HepG2 (cell line): ENCODE data around the gene CXADR. TPM values are rescaled to one million over a fixed set of nuclear protein-coding genes. Genes with fewer than 3 reads are reported as not detected.

Source experiments
- ATAC-seq: fragments of 200-7000 bp; cut with Tn5 transposase; 3 replicates; pipeline ENCODE4 v1.9.1; 2020; ENCODE audit warnings: mild to moderate bottlenecking, moderate library complexity
- BruUV-seq: library from RNA; stranded (reverse); fragments of 400-500 nt; replicated peaks from 2 replicates; lab custom pipeline; 2021; lab: Mats Ljungman, UMichigan
- CTCF ChIA-PET: fragments of 300-600 bp; formaldehyde crosslinking; extraction: SDS; loops from one replicate; lab custom pipeline; 2021; ENCODE audit warnings: low total read pairs, inconsistent platforms, low intra/inter-chr PET ratio; lab: Yijun Ruan, JAX
- POLR2A ChIA-PET: fragments of 350-600 bp; sonication (Branson Sonifier 250); formaldehyde crosslinking; loops from one replicate; lab custom pipeline; 2020; ENCODE audit warnings: antibody characterized with exemption, inconsistent platforms; lab: Yijun Ruan, JAX
- DNase-seq: peaks from one replicate; pipeline ENCODE4 v3.0.0-alpha.2; 2015; ENCODE audit warnings: low spot score
- FAIRE-seq: peaks from 3 replicates; lab custom pipeline; 2011; peaks lifted over from hg19 to GRCh38; lab: Jason Lieb, UNC
- H2AFZ ChIP-seq: one replicate; pipeline ENCODE4 v1.6.1; 2011; ENCODE audit warnings: low read length, inconsistent platforms
- H3K27ac ChIP-seq: fragments of 300-600 bp; 3 replicates; pipeline ENCODE4 v1.8.0; 2011; ENCODE audit warnings: mixed run types, mild to moderate bottlenecking, mixed read lengths, low read length, inconsistent platforms; ENCODE audit not compliant: insufficient read depth; ENCODE audit errors: extremely low read length
- H3K27me3 ChIP-seq, 2 experiments: fragments of 200-600 bp in 1 of 2; 2 replicates in 1 of 2; 3 replicates in 1 of 2; pipeline versions ENCODE4 v1.6.0 to v1.8.0; 2011; ENCODE audit warnings: low read length in 2 of 2, mild to moderate bottlenecking in 2 of 2, moderate library complexity in 2 of 2, inconsistent platforms in 1 of 2; ENCODE audit not compliant: insufficient read depth in 2 of 2, control insufficient read depth in 1 of 2
- H3K36me3 ChIP-seq, 2 experiments: fragments of 200-600 bp in 1 of 2; replicated peaks in 1 of 2; 2 replicates in 1 of 2; 3 replicates in 1 of 2; pipeline versions ENCODE4 v1.5.1 to v1.8.0; 2011; ENCODE audit warnings: low read length in 2 of 2, inconsistent platforms in 1 of 2; ENCODE audit not compliant: insufficient read depth in 2 of 2, control insufficient read depth in 1 of 2
- H3K4me1 ChIP-seq: 2 replicates; pipeline ENCODE4 v1.5.1; 2012; ENCODE audit warnings: low read length, inconsistent platforms; ENCODE audit not compliant: insufficient read depth
- H3K4me2 ChIP-seq: 2 replicates; pipeline ENCODE4 v1.6.0; 2011; ENCODE audit warnings: low read depth, low read length, inconsistent platforms
- H3K4me3 ChIP-seq, 3 experiments: fragments of 200-600 bp in 1 of 3; sonication (generic), shearing (Covaris generic) in 1 of 3; replicated peaks in 1 of 3; 2 replicates each; pipeline ENCODE4 v1.5.1; 2011 to 2016; ENCODE audit warnings: low read length in 3 of 3, inconsistent platforms in 2 of 3, low read depth in 2 of 3, mild to moderate bottlenecking in 2 of 3, control low read depth in 1 of 3, mixed read lengths in 1 of 3; ENCODE audit not compliant: insufficient read depth in 1 of 3
- H3K79me2 ChIP-seq: one replicate; pipeline ENCODE4 v1.6.1; 2011; ENCODE audit warnings: low read length, inconsistent platforms; ENCODE audit not compliant: insufficient read depth
- H3K9ac ChIP-seq: 2 replicates; pipeline ENCODE4 v1.6.0; 2011; ENCODE audit warnings: mild to moderate bottlenecking, low read depth, low read length, inconsistent platforms; ENCODE audit not compliant: insufficient read depth
- H3K9me3 ChIP-seq: 2 replicates; pipeline ENCODE4 v1.5.1; 2012; ENCODE audit warnings: mild to moderate bottlenecking, low read length
- H4K20me1 ChIP-seq: 2 replicates; pipeline ENCODE4 v1.6.0; 2011; ENCODE audit warnings: inconsistent platforms, mild to moderate bottlenecking, low read length, moderate library complexity; ENCODE audit not compliant: insufficient read depth
- ASH2L ChIP-seq: fragments of 300-600, 200-600 bp; sonication (generic); IDR thresholded peaks from 2 replicates; pipeline ENCODE4 v1.7.0; 2017; ENCODE audit warnings: low read depth, mild to moderate bottlenecking, moderate library complexity, mixed read lengths, low read length; ENCODE audit not compliant: insufficient read length
- DNMT3B ChIP-seq: conservative IDR thresholded peaks from 2 replicates; pipeline ENCODE4 v1.6.1; 2016; ENCODE audit warnings: missing biosample characterization, control low read depth
- MIXL1 ChIP-seq: IDR thresholded peaks from 2 replicates; pipeline ENCODE4 v1.6.1; 2016
- PPARG ChIP-seq: conservative IDR thresholded peaks from 2 replicates; pipeline ENCODE4 v1.6.1; 2016; ENCODE audit warnings: missing biosample characterization, missing genetic modification reagents
- RFXANK ChIP-seq: IDR thresholded peaks from 2 replicates; pipeline ENCODE4 v1.6.1; 2016
- TARDBP ChIP-seq: sonication (generic); formaldehyde crosslinking; IDR thresholded peaks from 2 replicates; pipeline ENCODE4 v1.8.0; 2022; ENCODE audit warnings: mild to moderate bottlenecking, missing genetic modification reagents
- ZNF121 ChIP-seq: sonication (generic); formaldehyde crosslinking; IDR thresholded peaks from 2 replicates; pipeline ENCODE4 v1.5.0; 2020; ENCODE audit warnings: mild to moderate bottlenecking, missing genetic modification reagents
- ZNF530 ChIP-seq: sonication (generic); formaldehyde crosslinking; IDR thresholded peaks from 2 replicates; pipeline ENCODE4 v1.5.0; 2020; ENCODE audit warnings: low read depth, mild to moderate bottlenecking, missing genetic modification reagents
- ZNF564 ChIP-seq: sonication (generic); formaldehyde crosslinking; IDR thresholded peaks from 2 replicates; pipeline ENCODE4 v1.8.1; 2023; ENCODE audit warnings: mild to moderate bottlenecking, missing genetic modification reagents
- WGBS: methylation state at CpG from one replicate; pipeline ENCODE4 v1.1.6; 2017; ENCODE audit warnings: low lambda C conversion rate; 5-methylcytosine and 5-hydroxymethylcytosine counted together
- in situ Hi-C: cut with HindIII; loops from 2 replicates; pipeline ENCODE4 v1.10.0; 2017; ENCODE audit warnings: low pct_unique_long_range_greater_than_20kb; ENCODE audit not compliant: extremely low pct_ligation_motif_present
- intact Hi-C: fragments of 100-400 bp; cut with micrococcal nuclease; formaldehyde crosslinking; loops from one replicate; pipeline ENCODE4 v1.10.0; 2022; ENCODE audit not compliant: unreplicated experiment
- polyA plus RNA-seq, 8 experiments: library from polyadenylated mRNA; depleted of rRNA in 3 of 8; stranded (reverse) in 7 of 8; unstranded in 1 of 8; fragments of >200 nt; fragmentation: Illumina TruSeq in 4 of 8; extraction: Trizol in 4 of 8; gene quantifications; 2 replicates each; pipeline versions ENCODE4 v1.2.1 to v1.2.3, GENCODE V29; 2011 to 2016; ENCODE audit warnings: low read depth in 4 of 8, missing spikeins in 1 of 8, mixed read lengths in 1 of 8; ENCODE audit not compliant: insufficient read depth in 1 of 8
- total RNA-seq, 5 experiments: library from RNA; depleted of rRNA; stranded (reverse); fragments of >200 nt; fragmentation: Illumina TruSeq; extraction: Trizol; gene quantifications; 2 replicates each; pipeline ENCODE4 v1.2.3, GENCODE V29; 2016; ENCODE audit warnings: low read depth in 1 of 5
- TF ChIP-seq, protein P1 (sequence below): sonication (generic); formaldehyde crosslinking; IDR thresholded peaks from 2 replicates; pipeline ENCODE4 v1.5.1; 2020; ENCODE audit warnings: mild to moderate bottlenecking, missing genetic modification reagents, moderate library complexity
- TF ChIP-seq, protein P2 (sequence below): sonication (generic); formaldehyde crosslinking; IDR thresholded peaks from 2 replicates; pipeline ENCODE4 v1.8.0; 2022; ENCODE audit warnings: mild to moderate bottlenecking, missing genetic modification reagents, moderate library complexity

The CXADR gene
- total and polyA plus RNA-seq, 2 of the 13 experiments (the other 11 are each of a cell fraction or from before 2014, with no cell fraction given): 86.8 to 110 TPM

DNA sequence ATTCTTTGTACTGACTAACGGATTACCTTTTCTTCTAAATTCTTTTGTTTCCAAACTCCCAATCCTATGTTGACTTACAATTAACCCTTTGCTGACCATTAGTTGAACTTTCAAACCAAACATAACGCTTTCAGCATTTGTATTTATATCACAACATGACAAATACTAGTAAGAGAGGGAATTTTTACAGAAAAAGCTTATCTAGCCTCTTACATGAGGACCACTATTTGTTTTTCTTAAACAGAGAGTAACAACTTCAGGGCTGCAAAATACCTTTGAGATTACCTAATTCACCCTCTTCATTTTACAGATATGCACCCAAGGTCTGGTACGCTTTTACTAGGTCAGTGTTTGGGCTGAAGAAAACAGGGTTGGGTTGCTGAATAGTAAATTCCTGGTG lies 45.0 kb upstream of the CXADR start (continued):
- TF ChIP-seq ASH2L (peak; percentile 20), ZNF564 (CRISPR knock-in tag) (0 out of 2 replicates have a peak, but pooled peaks have one; percentile 33), PPARG (CRISPR knock-in tag) (peak; percentile 44; the same call in 1 of the 2 replicates), MIXL1 (0 out of 2 replicates have a peak, but pooled peaks have one; percentile 25), DNMT3B (no peak), TARDBP (CRISPR knock-in tag) (peak; percentile 33; the same call in 1 of the 2 replicates)

DNA sequence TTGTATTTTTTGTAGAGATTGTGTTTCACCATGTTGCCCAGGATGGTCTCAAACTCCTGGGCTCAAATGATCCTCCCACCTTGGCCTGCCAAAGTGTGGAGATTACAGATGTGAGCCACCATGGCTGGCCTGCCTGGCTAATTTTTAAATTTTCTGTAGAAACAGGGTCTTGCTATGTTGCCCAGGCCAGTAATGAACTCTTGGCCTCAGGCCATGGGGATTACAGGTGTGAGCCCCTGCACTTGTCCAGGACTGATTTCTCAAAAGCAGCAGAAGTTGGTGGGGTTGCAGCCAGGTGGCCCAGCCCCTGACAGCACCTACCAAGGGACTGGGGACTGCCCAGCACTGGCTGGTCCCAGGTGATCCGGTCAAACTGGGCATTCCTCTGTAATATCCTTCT lies 44.1 kb upstream of the CXADR start:
- in situ Hi-C loops: no loop called here
- ChIA-PET POLR2A (interaction anchor here (2.0 kb wide), 1 partner anchor 43 kb away, joined by 13 read pairs; no protein-coding TSS in a partner anchor), CTCF (no interaction called here)
- Histone ChIP-seq H3K4me3 (no peak overlapping the region), H4K20me1 (no peaks in the 10 kb centered on the region), H3K36me3 (no peaks in the 10 kb centered on the region), H3K27ac (peak overlapping the region; percentile 87), H3K4me2 (no peak overlapping the region), H3K9me3 (no peaks in the 10 kb centered on the region), H2AFZ (no peak overlapping the region), H3K4me1 (peaks cover 79% of the 10 kb centered on the region), H3K9ac (no peak overlapping the region), H3K79me2 (no peaks in the 10 kb centered on the region), H3K27me3 (no peaks in the 10 kb centered on the region)
- intact Hi-C loops: no loop called here
- FAIRE-seq (no peak), DNase-seq (no peak), ATAC-seq (no peak)
- BruUV-seq: no TSS peak
- WGBS: 89% methylated on average over 1 of the region's 1 CpG
- no peak for TF ChIP-seq ZNF530 (CRISPR knock-in tag)
- TF ChIP-seq, protein P1, sequence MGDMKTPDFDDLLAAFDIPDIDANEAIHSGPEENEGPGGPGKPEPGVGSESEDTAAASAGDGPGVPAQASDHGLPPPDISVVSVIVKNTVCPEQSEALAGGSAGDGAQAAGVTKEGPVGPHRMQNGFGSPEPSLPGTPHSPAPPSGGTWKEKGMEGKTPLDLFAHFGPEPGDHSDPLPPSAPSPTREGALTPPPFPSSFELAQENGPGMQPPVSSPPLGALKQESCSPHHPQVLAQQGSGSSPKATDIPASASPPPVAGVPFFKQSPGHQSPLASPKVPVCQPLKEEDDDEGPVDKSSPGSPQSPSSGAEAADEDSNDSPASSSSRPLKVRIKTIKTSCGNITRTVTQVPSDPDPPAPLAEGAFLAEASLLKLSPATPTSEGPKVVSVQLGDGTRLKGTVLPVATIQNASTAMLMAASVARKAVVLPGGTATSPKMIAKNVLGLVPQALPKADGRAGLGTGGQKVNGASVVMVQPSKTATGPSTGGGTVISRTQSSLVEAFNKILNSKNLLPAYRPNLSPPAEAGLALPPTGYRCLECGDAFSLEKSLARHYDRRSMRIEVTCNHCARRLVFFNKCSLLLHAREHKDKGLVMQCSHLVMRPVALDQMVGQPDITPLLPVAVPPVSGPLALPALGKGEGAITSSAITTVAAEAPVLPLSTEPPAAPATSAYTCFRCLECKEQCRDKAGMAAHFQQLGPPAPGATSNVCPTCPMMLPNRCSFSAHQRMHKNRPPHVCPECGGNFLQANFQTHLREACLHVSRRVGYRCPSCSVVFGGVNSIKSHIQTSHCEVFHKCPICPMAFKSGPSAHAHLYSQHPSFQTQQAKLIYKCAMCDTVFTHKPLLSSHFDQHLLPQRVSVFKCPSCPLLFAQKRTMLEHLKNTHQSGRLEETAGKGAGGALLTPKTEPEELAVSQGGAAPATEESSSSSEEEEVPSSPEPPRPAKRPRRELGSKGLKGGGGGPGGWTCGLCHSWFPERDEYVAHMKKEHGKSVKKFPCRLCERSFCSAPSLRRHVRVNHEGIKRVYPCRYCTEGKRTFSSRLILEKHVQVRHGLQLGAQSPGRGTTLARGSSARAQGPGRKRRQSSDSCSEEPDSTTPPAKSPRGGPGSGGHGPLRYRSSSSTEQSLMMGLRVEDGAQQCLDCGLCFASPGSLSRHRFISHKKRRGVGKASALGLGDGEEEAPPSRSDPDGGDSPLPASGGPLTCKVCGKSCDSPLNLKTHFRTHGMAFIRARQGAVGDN (CRISPR knock-in tag): peak; percentile 34; the same call in 1 of the 2 replicates
- TF ChIP-seq ZNF121 (CRISPR knock-in tag): peak; percentile 98
- TF ChIP-seq, protein P2, sequence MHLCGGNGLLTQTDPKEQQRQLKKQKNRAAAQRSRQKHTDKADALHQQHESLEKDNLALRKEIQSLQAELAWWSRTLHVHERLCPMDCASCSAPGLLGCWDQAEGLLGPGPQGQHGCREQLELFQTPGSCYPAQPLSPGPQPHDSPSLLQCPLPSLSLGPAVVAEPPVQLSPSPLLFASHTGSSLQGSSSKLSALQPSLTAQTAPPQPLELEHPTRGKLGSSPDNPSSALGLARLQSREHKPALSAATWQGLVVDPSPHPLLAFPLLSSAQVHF (CRISPR knock-in tag): no peak
- no peak for TF ChIP-seq RFXANK (CRISPR knock-in tag)
- no peak for TF ChIP-seq MIXL1
- TF ChIP-seq, all 625 proteins: peak for 2
